Fibroblast of villous mesenchyme (primary cell): ENCODE measurements around the gene ATAD3A. TPM values are rescaled to one million over a fixed set of nuclear protein-coding genes. Genes with fewer than 3 reads are reported as not detected.
A peak's percentile ranks its signal among the peaks of the same experiment; 100 is the strongest.

Experiments used
- DNase-seq: peaks from one replicate; pipeline ENCODE4 v3.0.0-alpha.2; 2010; ENCODE audit warnings: low read depth
- H3K4me3 ChIP-seq: 2 replicates; pipeline ENCODE4 v1.5.1; 2011; ENCODE audit warnings: low read depth, mild to moderate bottlenecking, low read length
- total RNA-seq: library from RNA; depleted of rRNA; stranded (reverse); fragments of >200 nt; gene quantifications from 2 replicates; pipeline ENCODE4 v1.2.3, GENCODE V29; 2012
- TF ChIP-seq, protein P1 (sequence below): IDR thresholded peaks from 2 replicates; pipeline ENCODE4 v1.5.1; 2012; ENCODE audit warnings: low read depth, mild to moderate bottlenecking, low read length; ENCODE audit not compliant: insufficient read depth

ATAD3A gene
- total RNA-seq, 1 donor: 36.7 TPM

DNA sequence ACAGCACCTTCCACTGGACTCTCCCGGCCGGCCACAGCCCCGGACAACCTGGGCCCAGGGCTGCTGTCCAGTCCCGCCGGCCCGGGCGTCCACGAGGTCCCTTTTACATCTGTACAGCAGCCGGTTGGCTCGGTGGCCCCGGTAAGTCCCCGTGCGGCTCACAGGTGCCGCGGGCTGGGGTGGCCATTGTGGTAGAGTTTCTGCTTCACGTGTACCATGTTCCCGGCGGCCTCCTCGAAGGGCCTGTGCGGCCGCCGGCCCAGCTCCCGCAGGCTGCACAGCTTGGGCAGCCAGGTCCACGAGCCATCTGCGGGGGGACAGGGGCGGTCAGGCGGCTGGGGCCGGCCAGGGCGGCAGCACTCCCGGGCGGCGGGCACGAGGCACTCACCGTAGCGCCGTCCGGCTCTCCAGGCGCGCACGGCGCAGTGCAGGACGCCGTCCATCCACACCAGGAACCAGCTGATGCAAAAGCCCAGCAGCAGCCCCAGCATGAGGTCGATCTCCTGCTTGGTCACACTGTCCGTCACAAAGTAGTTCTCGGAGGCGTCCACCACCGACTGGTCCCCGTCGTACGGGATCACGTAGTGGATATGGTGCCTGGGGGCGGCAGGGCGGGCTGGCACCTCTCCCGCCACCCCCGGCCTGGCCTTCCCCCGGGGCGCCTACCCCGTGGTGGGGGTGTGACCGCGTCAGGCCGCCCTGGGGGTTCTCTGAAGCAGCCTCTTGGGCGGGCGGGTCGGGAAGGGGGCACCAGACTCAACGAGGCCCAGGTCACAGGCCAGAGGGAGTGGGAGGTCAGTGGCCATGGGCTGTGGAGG is 23.4 kb downstream of the ATAD3A start:
- DNase-seq: no peak
- H3K4me3 ChIP-seq: no peak overlapping the region
- TF ChIP-seq, protein P1, sequence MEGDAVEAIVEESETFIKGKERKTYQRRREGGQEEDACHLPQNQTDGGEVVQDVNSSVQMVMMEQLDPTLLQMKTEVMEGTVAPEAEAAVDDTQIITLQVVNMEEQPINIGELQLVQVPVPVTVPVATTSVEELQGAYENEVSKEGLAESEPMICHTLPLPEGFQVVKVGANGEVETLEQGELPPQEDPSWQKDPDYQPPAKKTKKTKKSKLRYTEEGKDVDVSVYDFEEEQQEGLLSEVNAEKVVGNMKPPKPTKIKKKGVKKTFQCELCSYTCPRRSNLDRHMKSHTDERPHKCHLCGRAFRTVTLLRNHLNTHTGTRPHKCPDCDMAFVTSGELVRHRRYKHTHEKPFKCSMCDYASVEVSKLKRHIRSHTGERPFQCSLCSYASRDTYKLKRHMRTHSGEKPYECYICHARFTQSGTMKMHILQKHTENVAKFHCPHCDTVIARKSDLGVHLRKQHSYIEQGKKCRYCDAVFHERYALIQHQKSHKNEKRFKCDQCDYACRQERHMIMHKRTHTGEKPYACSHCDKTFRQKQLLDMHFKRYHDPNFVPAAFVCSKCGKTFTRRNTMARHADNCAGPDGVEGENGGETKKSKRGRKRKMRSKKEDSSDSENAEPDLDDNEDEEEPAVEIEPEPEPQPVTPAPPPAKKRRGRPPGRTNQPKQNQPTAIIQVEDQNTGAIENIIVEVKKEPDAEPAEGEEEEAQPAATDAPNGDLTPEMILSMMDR: no peak

- TF ChIP-seq, protein P1: no peak
- no peak overlapping the region for H3K4me3 ChIP-seq
- no peak for DNase-seq
Observed at GRCh38 chr1:1536019-1536937, 24.3 kb downstream of the ATAD3A start.

DNA sequence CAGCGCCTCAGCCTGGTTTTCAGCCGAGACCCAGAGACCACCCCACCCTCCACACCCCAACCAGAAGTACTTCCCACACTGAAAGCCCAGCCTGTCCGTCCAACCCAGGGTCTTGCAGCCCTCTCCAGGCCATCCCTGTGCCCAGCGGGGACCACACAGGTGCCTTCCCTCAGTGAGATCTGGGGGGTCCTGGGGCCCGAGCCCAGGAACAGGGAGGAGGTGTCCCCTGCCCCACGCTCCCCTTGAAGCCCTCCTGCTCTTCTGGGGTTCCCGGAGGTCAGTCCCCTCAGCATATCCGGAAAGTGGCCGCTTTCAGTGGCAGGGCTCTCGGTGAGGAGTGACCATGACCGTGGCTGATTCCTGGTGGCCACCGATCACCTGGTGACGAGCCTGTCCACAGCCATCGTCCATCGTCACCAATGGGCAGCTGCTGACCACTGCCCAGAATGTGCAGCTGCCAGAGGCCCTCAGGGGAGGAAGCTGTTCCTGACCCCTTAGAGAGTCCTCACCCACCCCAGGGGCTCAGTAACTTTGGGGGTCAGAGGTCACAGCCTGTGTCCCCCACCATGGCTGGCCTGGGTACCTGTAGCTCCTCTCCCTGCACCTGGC is 25.1 kb downstream of the ATAD3A start:
- DNase-seq: no peak
- H3K4me3 ChIP-seq: no peak overlapping the region
- TF ChIP-seq, protein P1: no peak

DNA sequence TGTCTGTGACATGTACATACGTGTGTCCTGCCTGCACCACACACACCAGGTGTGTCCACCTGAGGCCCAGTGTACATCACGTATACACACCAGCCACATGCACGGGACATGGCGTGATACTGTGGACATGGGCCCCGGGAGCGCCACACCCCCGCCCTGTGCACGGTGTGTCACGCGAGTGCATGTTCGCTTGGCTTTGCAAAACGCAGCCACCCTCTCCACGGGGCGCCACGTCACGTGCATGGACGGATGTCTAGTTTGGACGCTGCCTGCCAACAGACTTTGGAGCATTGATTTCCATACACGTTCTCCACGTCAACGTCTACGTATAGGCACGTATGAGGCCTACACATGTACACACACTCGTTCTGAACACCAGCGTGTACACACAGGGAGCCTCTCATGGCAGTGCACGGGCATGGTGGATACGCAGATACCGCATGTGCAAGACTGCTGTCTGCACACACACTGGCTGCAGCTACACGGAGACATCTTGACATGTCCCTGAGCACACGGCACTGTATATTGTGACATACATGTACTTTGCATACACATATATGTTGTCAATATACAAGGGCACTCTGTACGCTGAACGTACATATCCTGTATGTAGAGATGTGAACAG is 25.8 kb downstream of the ATAD3A start:
- DNase-seq: no peak
- TF ChIP-seq, protein P1: no peak
- no peak overlapping the region for H3K4me3 ChIP-seq

DNA sequence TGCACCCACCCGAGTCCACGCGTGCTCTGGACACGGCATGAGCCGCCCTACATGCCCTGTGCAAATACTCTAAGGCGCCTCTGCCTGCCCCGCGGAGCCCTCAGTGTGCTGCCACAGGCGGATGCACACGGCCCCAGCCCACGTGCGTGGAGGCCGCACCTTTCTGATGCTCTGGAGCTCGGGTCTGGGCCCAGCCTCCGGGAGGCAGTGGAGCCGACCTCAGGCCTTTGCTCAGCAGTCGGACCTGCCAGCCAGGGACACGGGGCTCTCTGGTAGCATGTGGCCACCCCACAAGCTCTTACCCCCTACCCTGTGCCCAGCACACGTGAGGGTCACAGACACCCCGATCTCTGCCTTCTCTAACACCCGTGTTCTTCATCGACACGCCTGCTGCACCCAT is 26.4 kb downstream of the ATAD3A start:
- H3K4me3 ChIP-seq: no peak overlapping the region
- TF ChIP-seq, protein P1: no peak
- DNase-seq: no peak

DNA sequence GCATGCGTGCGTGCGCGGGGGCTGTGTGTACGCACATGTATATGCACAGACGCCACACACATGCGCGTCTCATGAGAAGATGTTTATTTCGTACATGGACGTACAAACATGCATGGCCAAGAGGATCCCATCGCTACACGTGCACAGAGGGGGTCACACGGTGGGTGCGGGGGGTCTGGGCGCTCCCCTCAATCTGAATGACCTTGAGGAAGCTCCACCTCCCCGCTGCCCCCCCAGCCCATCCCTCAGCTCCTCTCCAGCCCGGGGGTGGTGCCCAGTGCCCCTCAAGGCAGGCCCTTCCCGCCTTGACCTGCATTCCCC is 27.0 kb downstream of the ATAD3A start:
- TF ChIP-seq, protein P1: no peak
- peak overlapping the region; percentile 62 for H3K4me3 ChIP-seq
- no peak for DNase-seq
